ENCODE data around the gene SCCPDH. TPM values are rescaled to one million over a fixed set of nuclear protein-coding genes. Genes with fewer than 3 reads are reported as not detected.

The SCCPDH gene
- total RNA-seq, 1 donor from 2014 or later = 35.3 TPM

- H3K4me1 ChIP-seq = peaks cover 10% of the 10 kb centered on the region
- no peak for DNase-seq
- H3K27ac ChIP-seq = no peak overlapping the region
- H3K9me3 ChIP-seq = no peaks in the 10 kb centered on the region
- ATAC-seq = no peak
- H3K27me3 ChIP-seq (ENCODE audit: low read depth) = peaks cover 36% of the 10 kb centered on the region
- TF ChIP-seq CTCF (IDR thresholded peaks at IDR 0.05) = no peak
- intact Hi-C loops (cut with DNase I) = no loop called here
- no peaks in the 10 kb centered on the region for H3K36me3 ChIP-seq
- peak overlapping the region; percentile 39 for H3K4me3 ChIP-seq
Observed at GRCh38 chr1:246789454-246790339, 65.5 kb downstream of the SCCPDH start.

- ATAC-seq (no peak), DNase-seq (no peak)
- peaks cover 5% of the 10 kb centered on the region for H3K4me1 ChIP-seq
- no peak for TF ChIP-seq CTCF (IDR thresholded peaks at IDR 0.05)
- no peak overlapping the region for H3K27ac ChIP-seq
- no peaks in the 10 kb centered on the region for H3K36me3 ChIP-seq
- intact Hi-C loops (cut with DNase I) = no loop called here
- H3K9me3 ChIP-seq = no peaks in the 10 kb centered on the region
- H3K4me3 ChIP-seq = no peak overlapping the region
- H3K27me3 ChIP-seq (ENCODE audit: low read depth) = peaks cover 36% of the 10 kb centered on the region
Observed at GRCh38 chr1:246790364-246790763, 66.2 kb downstream of the SCCPDH start.

GRCh38 chr1:246790833-246791232, 66.6 kb downstream of the SCCPDH start:
- Histone ChIP-seq H3K27me3 (ENCODE audit: low read depth) (peaks cover 36% of the 10 kb centered on the region), H3K27ac (no peak overlapping the region), H3K9me3 (no peaks in the 10 kb centered on the region), H3K4me3 (no peak overlapping the region), H3K36me3 (no peaks in the 10 kb centered on the region), H3K4me1 (peaks cover 5% of the 10 kb centered on the region)
- ATAC-seq (no peak), DNase-seq (no peak)
- TF ChIP-seq CTCF (IDR thresholded peaks at IDR 0.05) = no peak
- intact Hi-C loops (cut with DNase I) = no loop called here

GRCh38 chr1:246791303-246791918, 67.2 kb downstream of the SCCPDH start:
- no peak for ATAC-seq
- peaks cover 5% of the 10 kb centered on the region for H3K4me1 ChIP-seq
- H3K27ac ChIP-seq = no peak overlapping the region
- no peak overlapping the region for H3K4me3 ChIP-seq
- no peaks in the 10 kb centered on the region for H3K36me3 ChIP-seq
- TF ChIP-seq CTCF (IDR thresholded peaks at IDR 0.05) = no peak
- no peaks in the 10 kb centered on the region for H3K9me3 ChIP-seq
- no peak for DNase-seq
- intact Hi-C loops (cut with DNase I) = no loop called here
- peaks cover 35% of the 10 kb centered on the region for H3K27me3 ChIP-seq (ENCODE audit: low read depth)

- no peak for DNase-seq
- no peak for TF ChIP-seq CTCF (IDR thresholded peaks at IDR 0.05)
- Histone ChIP-seq H3K4me3 (no peak overlapping the region), H3K27ac (no peak overlapping the region), H3K4me1 (peaks cover 5% of the 10 kb centered on the region), H3K9me3 (no peaks in the 10 kb centered on the region), H3K27me3 (ENCODE audit: low read depth) (peaks cover 32% of the 10 kb centered on the region), H3K36me3 (no peaks in the 10 kb centered on the region)
- ATAC-seq = no peak
- intact Hi-C loops (cut with DNase I) = no loop called here
Observed at GRCh38 chr1:246792603-246793002, 68.4 kb downstream of the SCCPDH start.
